ENCODE measurements around the gene GPR171. TPM values are rescaled to one million over a fixed set of nuclear protein-coding genes. Genes with fewer than 3 reads are reported as not detected.
A peak's percentile ranks its signal among the peaks of the same experiment; 100 is the strongest.

The GPR171 gene
- total RNA-seq, 4 donors from 2014 or later: 0.59 to 2.7 (median 2.1) TPM

- H3K27ac ChIP-seq: peak overlapping the region in 1 of 4 donors; percentile 14
- H3K4me3 ChIP-seq: no peak overlapping the region
- H3K36me3 ChIP-seq: no peaks in the 10 kb centered on the region
- no peaks in the 10 kb centered on the region for H3K4me1 ChIP-seq
- 80 to 86% methylated on average over 6 of the region's 6 CpGs for WGBS, 2 donors
- no peak for TF ChIP-seq POLR2A (IDR thresholded peaks at IDR 0.05)
- no peak for TF ChIP-seq CTCF (IDR thresholded peaks at IDR 0.05)
- DNase-seq: no peak
- H3K9me3 ChIP-seq: no peaks in the 10 kb centered on the region
- intact Hi-C loops (cut with DNase I): no loop called here
- no peaks in the 10 kb centered on the region for H3K27me3 ChIP-seq
These were observed 2.5 kb upstream of the GPR171 start for GRCh38 chr3:151205482-151205881.

GRCh38 chr3:151204530-151205402, 1.8 kb upstream of the GPR171 start:
- no peaks in the 10 kb centered on the region for H3K9me3 ChIP-seq
- no peak for TF ChIP-seq POLR2A (IDR thresholded peaks at IDR 0.05)
- TF ChIP-seq CTCF (IDR thresholded peaks at IDR 0.05): no peak
- 69 to 75% methylated on average over 3 of the region's 3 CpGs for whole genome bisulfite sequencing, 2 donors
- no peaks in the 10 kb centered on the region for H3K36me3 ChIP-seq
- DNase-seq: no peak
- H3K4me3 ChIP-seq: no peak overlapping the region
- H3K27ac ChIP-seq: peak overlapping the region in 1 of 4 donors; percentile 14
- no peaks in the 10 kb centered on the region for H3K4me1 ChIP-seq
- no peaks in the 10 kb centered on the region for H3K27me3 ChIP-seq
- intact Hi-C loops (cut with DNase I): no loop called here

DNA sequence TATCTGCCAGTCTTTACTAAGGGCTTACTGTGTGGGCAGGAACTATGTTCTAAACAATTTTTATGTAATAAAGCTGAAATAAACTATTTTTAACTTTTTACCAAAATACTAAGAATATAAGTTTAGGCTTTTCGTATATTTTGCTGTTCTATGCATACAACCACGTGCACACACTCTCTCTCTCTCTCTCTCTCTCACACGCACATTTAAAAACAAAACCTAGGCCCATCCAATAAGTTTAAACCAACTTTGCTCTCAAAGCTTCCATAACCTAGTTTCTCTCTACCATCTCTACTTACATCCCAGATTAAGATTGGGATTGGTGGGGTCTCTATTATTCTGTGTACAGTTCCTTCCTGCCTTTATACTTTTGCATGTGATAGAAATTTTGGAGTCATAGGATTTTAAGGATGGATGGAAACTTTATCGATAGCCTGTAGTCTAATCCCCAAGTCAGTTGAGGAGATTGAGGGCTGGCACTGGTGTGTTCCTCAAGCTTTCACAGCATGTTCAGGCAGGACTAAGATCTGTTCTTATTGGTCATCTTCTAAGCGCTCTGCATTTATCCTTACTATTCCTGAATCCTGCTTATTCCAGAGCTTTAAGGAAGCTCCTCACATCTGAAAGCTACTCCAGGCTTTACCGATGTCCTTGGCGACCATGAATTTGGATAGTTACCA, 1.8 kb downstream of the GPR171 start:
- no peaks in the 10 kb centered on the region for H3K4me1 ChIP-seq
- H3K36me3 ChIP-seq: no peaks in the 10 kb centered on the region
- no peaks in the 10 kb centered on the region for H3K27me3 ChIP-seq
- intact Hi-C loops (cut with DNase I): no loop called here
- DNase-seq: no peak
- WGBS, 2 donors: 82 to 94% methylated on average over 7 of the region's 7 CpGs
- H3K27ac ChIP-seq: no peak overlapping the region
- H3K4me3 ChIP-seq: peak overlapping the region in 1 of 4 donors; percentile 21
- TF ChIP-seq CTCF (IDR thresholded peaks at IDR 0.05) (no peak), POLR2A (IDR thresholded peaks at IDR 0.05) (no peak)
- no peaks in the 10 kb centered on the region for H3K9me3 ChIP-seq

GRCh38 chr3:151200586-151200985, 2.4 kb downstream of the GPR171 start:
- no peak for TF ChIP-seq CTCF (IDR thresholded peaks at IDR 0.05)
- no peak for TF ChIP-seq POLR2A (IDR thresholded peaks at IDR 0.05)
- Histone ChIP-seq H3K36me3 (no peaks in the 10 kb centered on the region), H3K27me3 (no peaks in the 10 kb centered on the region), H3K9me3 (no peaks in the 10 kb centered on the region), H3K4me1 (no peaks in the 10 kb centered on the region), H3K4me3 (no peak overlapping the region), H3K27ac (no peak overlapping the region)
- intact Hi-C loops (cut with DNase I): no loop called here
- no peak for DNase-seq
- 35 to 39% methylated on average over 2 of the region's 2 CpGs for WGBS, 2 donors

All from esophagus squamous epithelium (tissue), 5 donors.